PC-3 (cell line): ENCODE measurements around the gene GZF1. TPM values are rescaled to one million over a fixed set of nuclear protein-coding genes. Genes with fewer than 3 reads are reported as not detected.

ENCODE experiments used
- ATAC-seq: fragments of 200-7000 bp; cut with Tn5 transposase; 2 replicates; pipeline ENCODE4 v1.9.1; 2020; ENCODE audit warnings: mild to moderate bottlenecking, moderate library complexity
- BruUV-seq: library from RNA; stranded (reverse); fragments of 400-500 nt; replicated peaks from 2 replicates; lab custom pipeline; 2021; lab: Mats Ljungman, UMichigan
- CTCF ChIA-PET: fragments of 300-600 bp; sonication (Branson Sonifier 250); formaldehyde crosslinking; loops from one replicate; lab custom pipeline; 2022; ENCODE audit warnings: antibody characterized with exemption; lab: Charles Lee
- POLR2A ChIA-PET: fragments of 300-600 bp; sonication (Branson Sonifier 250); formaldehyde crosslinking; loops from one replicate; lab custom pipeline; 2022; ENCODE audit warnings: antibody characterized with exemption; ENCODE audit not compliant: unreplicated experiment; lab: Charles Lee
- DNase-seq: peaks from one replicate; pipeline ENCODE4 v3.0.0-alpha.2; 2015
- H2AFZ ChIP-seq: fragments of 300-600 bp; sonication (generic); 2 replicates; pipeline ENCODE4 v1.6.0; 2016; ENCODE audit warnings: antibody characterized with exemption, low read length
- H3F3A ChIP-seq: fragments of 300-600 bp; sonication (generic); one replicate; pipeline ENCODE4 v1.6.0; 2017; ENCODE audit warnings: antibody characterized with exemption, low read length, control low read depth, mild to moderate bottlenecking; ENCODE audit not compliant: unreplicated experiment
- H3K27ac ChIP-seq: fragments of 300-600 bp; sonication (generic); 2 replicates; pipeline ENCODE4 v1.5.1; 2016; ENCODE audit warnings: mild to moderate bottlenecking, low read length
- H3K27me3 ChIP-seq: fragments of 300-600 bp; sonication (generic); 2 replicates; pipeline ENCODE4 v1.6.1; 2016; ENCODE audit warnings: low read length, mixed read lengths
- H3K36me3 ChIP-seq: fragments of 300-600 bp; sonication (generic); 2 replicates; pipeline ENCODE4 v1.6.1; 2016; ENCODE audit warnings: low read depth, mixed run types, low read length, mixed read lengths
- H3K4me1 ChIP-seq: fragments of 300-600 bp; sonication (generic); 2 replicates; pipeline ENCODE4 v1.5.1; 2016; ENCODE audit warnings: low read length; ENCODE audit not compliant: insufficient read depth
- H3K4me2 ChIP-seq: fragments of 300-600 bp; sonication (generic); 2 replicates; pipeline ENCODE4 v1.6.0; 2016; ENCODE audit warnings: low read length
- H3K4me3 ChIP-seq: fragments of 300-600 bp; sonication (generic); 2 replicates; pipeline ENCODE4 v1.5.1; 2016; ENCODE audit warnings: mild to moderate bottlenecking, low read length, mixed read lengths
- H3K79me2 ChIP-seq: fragments of 300-600 bp; sonication (generic); 2 replicates; pipeline ENCODE4 v1.6.1; 2017; ENCODE audit warnings: low read length, mixed read lengths
- H3K9ac ChIP-seq: fragments of 300-600 bp; sonication (generic); 2 replicates; pipeline ENCODE4 v1.6.0; 2016; ENCODE audit warnings: mild to moderate bottlenecking, low read length
- H3K9me2 ChIP-seq: fragments of 300-600 bp; sonication (generic); replicated peaks from 2 replicates; pipeline ENCODE4 v1.6.1; 2016; ENCODE audit warnings: mixed run types, low read length, mixed read lengths
- H3K9me3 ChIP-seq: fragments of 300-600 bp; sonication (generic); 2 replicates; pipeline ENCODE4 v1.6.1; 2016; ENCODE audit warnings: low read length, mixed read lengths
- H4K20me1 ChIP-seq: fragments of 300-600 bp; sonication (generic); 2 replicates; pipeline ENCODE4 v1.6.1; 2016; ENCODE audit warnings: low read length, mixed read lengths
- EZH2 ChIP-seq: fragments of 300-600 bp; sonication (generic); IDR thresholded peaks from one replicate; pipeline ENCODE4 v1.6.1; 2017; ENCODE audit warnings: antibody characterized with exemption, mild to moderate bottlenecking, low read length; ENCODE audit not compliant: unreplicated experiment
- EZH2phosphoT487 ChIP-seq: fragments of 300-600 bp; sonication (generic); IDR thresholded peaks from 2 replicates; pipeline ENCODE4 v1.6.1; 2018; ENCODE audit warnings: mild to moderate bottlenecking, antibody characterized with exemption, low read length, borderline replicate concordance
- intact Hi-C: fragments of 100-400 bp; cut with micrococcal nuclease; formaldehyde crosslinking; loops from 2 replicates; pipeline ENCODE4 v1.9.0; 2023
- total RNA-seq: library from RNA; depleted of rRNA; stranded (reverse); fragments of >200 nt; gene quantifications from 2 replicates; pipeline ENCODE4 v1.2.3, GENCODE V29; 2014
- TF ChIP-seq, protein P1 (sequence below): fragments of 300-600 bp; sonication (generic); conservative IDR thresholded peaks from 2 replicates; pipeline ENCODE4 v1.5.1; 2017; ENCODE audit warnings: antibody characterized with exemption, low read depth, mild to moderate bottlenecking, low read length

GZF1 gene
- total RNA-seq, 1 experiment from 2014 or later: 16.0 TPM

DNA sequence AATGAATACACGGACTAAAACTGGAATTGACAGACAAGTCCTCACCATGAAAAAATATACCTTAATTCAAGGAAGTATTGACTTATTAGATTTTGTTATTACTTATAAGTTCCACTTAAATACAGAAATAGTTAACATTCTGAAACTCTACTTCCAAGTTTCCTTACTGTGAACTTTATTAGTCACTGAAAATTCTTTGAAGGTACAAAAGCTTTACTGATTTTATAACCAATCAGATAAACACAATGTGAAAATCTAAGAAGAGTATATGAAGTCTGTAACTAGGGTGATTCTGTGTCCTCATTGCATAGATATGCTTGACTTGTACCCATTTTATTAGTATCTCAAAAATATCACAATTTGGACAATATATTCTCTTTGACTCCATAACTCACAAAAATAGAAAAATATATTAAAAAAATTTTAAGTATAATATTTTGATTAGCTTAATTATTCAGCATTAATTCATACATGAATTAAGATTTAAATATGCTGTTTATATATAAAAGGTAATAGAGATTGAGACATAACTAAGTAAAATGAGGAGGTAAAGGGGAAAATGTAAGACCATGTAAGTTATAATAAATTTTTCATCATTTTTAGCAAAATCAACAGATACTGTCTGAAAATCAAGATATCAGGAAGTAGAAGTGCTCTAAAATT lies 52.7 kb downstream of the GZF1 start:
- no peak for DNase-seq
- no peaks in the 10 kb centered on the region for H3K36me3 ChIP-seq
- peaks cover 98% of the 10 kb centered on the region for H3K79me2 ChIP-seq
- intact Hi-C loops: no loop called here
- H3F3A ChIP-seq: no peaks in the 10 kb centered on the region
- H3K27me3 ChIP-seq: no peaks in the 10 kb centered on the region
- no peaks in the 10 kb centered on the region for H3K9me2 ChIP-seq
- H3K9me3 ChIP-seq: no peaks in the 10 kb centered on the region
- H2AFZ ChIP-seq: no peak overlapping the region
- no peak overlapping the region for H3K4me2 ChIP-seq
- H3K4me1 ChIP-seq: peaks cover 5% of the 10 kb centered on the region; the same call in 1 of the 2 replicates
- H4K20me1 ChIP-seq: peaks cover 7% of the 10 kb centered on the region
- CTCF ChIA-PET: no interaction called here
- no TSS peak for BruUV-seq
- POLR2A ChIA-PET: no interaction called here
- H3K4me3 ChIP-seq: no peak overlapping the region
- no peak overlapping the region for H3K27ac ChIP-seq
- TF ChIP-seq, protein P1, sequence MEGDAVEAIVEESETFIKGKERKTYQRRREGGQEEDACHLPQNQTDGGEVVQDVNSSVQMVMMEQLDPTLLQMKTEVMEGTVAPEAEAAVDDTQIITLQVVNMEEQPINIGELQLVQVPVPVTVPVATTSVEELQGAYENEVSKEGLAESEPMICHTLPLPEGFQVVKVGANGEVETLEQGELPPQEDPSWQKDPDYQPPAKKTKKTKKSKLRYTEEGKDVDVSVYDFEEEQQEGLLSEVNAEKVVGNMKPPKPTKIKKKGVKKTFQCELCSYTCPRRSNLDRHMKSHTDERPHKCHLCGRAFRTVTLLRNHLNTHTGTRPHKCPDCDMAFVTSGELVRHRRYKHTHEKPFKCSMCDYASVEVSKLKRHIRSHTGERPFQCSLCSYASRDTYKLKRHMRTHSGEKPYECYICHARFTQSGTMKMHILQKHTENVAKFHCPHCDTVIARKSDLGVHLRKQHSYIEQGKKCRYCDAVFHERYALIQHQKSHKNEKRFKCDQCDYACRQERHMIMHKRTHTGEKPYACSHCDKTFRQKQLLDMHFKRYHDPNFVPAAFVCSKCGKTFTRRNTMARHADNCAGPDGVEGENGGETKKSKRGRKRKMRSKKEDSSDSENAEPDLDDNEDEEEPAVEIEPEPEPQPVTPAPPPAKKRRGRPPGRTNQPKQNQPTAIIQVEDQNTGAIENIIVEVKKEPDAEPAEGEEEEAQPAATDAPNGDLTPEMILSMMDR: no peak
- TF ChIP-seq EZH2phosphoT487 (no peak), EZH2 (no peak)
- no peak overlapping the region for H3K9ac ChIP-seq
- ATAC-seq: no peak

DNA sequence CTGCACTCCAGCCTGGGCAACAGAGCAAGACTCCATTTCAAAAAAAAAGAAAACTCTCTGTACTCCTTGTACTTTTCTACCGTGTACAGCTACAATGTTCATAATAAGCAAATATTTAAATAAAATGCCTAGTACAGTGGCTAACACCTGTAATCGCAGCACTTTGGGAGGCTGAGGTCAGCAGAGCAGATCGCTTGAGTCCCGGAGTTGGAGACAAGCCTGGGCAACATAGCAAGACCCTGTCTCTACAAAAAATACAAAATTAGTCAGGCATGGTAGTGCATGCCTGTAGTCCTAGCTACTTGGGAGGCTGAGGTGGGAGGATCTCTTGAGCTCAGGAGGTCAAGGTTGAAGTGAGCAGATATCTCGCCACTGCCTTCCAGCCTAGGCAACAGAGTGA lies 53.6 kb downstream of the GZF1 start:
- TF ChIP-seq EZH2phosphoT487 (no peak), EZH2 (no peak)
- TF ChIP-seq, protein P1: no peak
- BruUV-seq: no TSS peak
- no peaks in the 10 kb centered on the region for H3K9me3 ChIP-seq
- H3K4me1 ChIP-seq: peaks cover 7% of the 10 kb centered on the region; the same call in 1 of the 2 replicates
- no peak overlapping the region for H2AFZ ChIP-seq
- no peak overlapping the region for H3K27ac ChIP-seq
- ChIA-PET POLR2A (no interaction called here), CTCF (no interaction called here)
- H3K4me3 ChIP-seq: no peak overlapping the region
- no peak overlapping the region for H3K4me2 ChIP-seq
- ATAC-seq (no peak), DNase-seq (no peak)
- no peaks in the 10 kb centered on the region for H3K9me2 ChIP-seq
- no peaks in the 10 kb centered on the region for H3F3A ChIP-seq
- intact Hi-C loops: no loop called here
- peaks cover 7% of the 10 kb centered on the region; the same call in 1 of the 2 replicates for H4K20me1 ChIP-seq
- H3K27me3 ChIP-seq: no peaks in the 10 kb centered on the region
- H3K36me3 ChIP-seq: no peaks in the 10 kb centered on the region
- H3K9ac ChIP-seq: no peak overlapping the region
- peaks cover 98% of the 10 kb centered on the region for H3K79me2 ChIP-seq

DNA sequence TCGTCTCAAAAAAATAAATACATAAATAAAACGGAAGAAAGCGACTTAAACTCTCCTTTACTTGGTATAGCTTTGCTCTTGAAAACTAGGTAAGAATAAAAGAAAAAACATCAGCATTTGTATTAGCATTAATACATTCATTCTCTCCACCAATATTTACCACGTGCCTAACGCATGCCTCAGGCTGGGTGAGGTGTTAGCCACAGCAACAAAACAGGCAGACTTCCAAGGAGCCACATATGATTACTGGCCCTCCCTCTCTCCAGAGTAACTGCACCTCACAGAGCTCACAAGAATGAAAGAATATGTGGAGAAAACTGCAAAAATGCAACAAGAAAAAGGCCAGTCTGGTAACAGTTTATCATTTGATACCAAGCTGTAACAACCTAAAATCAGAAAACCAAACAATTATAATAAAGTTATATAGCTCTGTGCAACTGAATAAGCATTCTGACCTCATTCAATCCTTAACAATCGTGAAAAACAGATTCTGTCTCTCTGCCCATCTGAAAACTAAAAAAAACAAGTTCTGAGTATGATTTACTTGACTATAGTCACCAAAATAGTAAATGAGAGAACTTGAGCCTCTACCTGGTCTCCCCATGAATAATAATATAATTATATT lies 54.1 kb downstream of the GZF1 start:
- ATAC-seq: no peak
- intact Hi-C loops: no loop called here
- CTCF ChIA-PET: no interaction called here
- TF ChIP-seq EZH2phosphoT487: no peak
- TF ChIP-seq EZH2: no peak
- TF ChIP-seq, protein P1: no peak
- H3K4me1 ChIP-seq: peaks cover 7% of the 10 kb centered on the region; the same call in 1 of the 2 replicates
- POLR2A ChIA-PET: no interaction called here
- DNase-seq: no peak
- BruUV-seq: no TSS peak
- H3K36me3 ChIP-seq: no peaks in the 10 kb centered on the region
- H4K20me1 ChIP-seq: peaks cover 6% of the 10 kb centered on the region; the same call in 1 of the 2 replicates
- no peaks in the 10 kb centered on the region for H3F3A ChIP-seq
- H3K4me3 ChIP-seq: no peak overlapping the region
- H3K9me2 ChIP-seq: no peaks in the 10 kb centered on the region
- no peak overlapping the region for H3K4me2 ChIP-seq
- H2AFZ ChIP-seq: no peak overlapping the region
- no peak overlapping the region for H3K27ac ChIP-seq
- H3K9ac ChIP-seq: no peak overlapping the region
- H3K27me3 ChIP-seq: no peaks in the 10 kb centered on the region
- H3K79me2 ChIP-seq: peaks cover 98% of the 10 kb centered on the region
- H3K9me3 ChIP-seq: no peaks in the 10 kb centered on the region
